Gastroesophageal sphincter (tissue), 3 donors: ENCODE measurements around the gene FAM47E.

ENCODE experiments used
- CTCF ChIP-seq, 4 experiments: fragments of 200-600 bp in 2 of 4; fragments of 450-650 bp in 2 of 4; sonication (generic) in 1 of 4; IDR thresholded peaks; one replicate each; pipeline ENCODE4 v1.5.1; 2017 to 2019; ENCODE audit warnings: antibody characterized with exemption in 4 of 4, mild to moderate bottlenecking in 2 of 4, moderate library complexity in 2 of 4
- POLR2A ChIP-seq, 2 donors: fragments of 450-650 bp; IDR thresholded peaks; one replicate each; pipeline ENCODE4 v1.6.1; 2017; ENCODE audit warnings: antibody characterized with exemption in 2 of 2, mild to moderate bottlenecking in 2 of 2, moderate library complexity in 1 of 2

GRCh38 chr4:76232681-76233080 lies 18.8 kb upstream of the FAM47E start:
- TF ChIP-seq POLR2A (IDR thresholded peaks at IDR 0.05): no peak
- TF ChIP-seq CTCF (IDR thresholded peaks at IDR 0.05): no peak
